Measurements from ENCODE around the gene TPSD1.
"Not testable (repeated sequence)": the region's sequence is repeated elsewhere in the genome, so short reads cannot be mapped to it uniquely, and the experiment has no call there.

The TPSD1 gene

GRCh38 chr16:1255276-1256122, at the start of gene TPSD1:
TPSD1 (plus strand) TSS chr16:1256069; CDS start chr16:1256281, 212 bp downstream.
- not testable (repeated sequence) for TF ChIP-seq CTCF (IDR thresholded peaks at IDR 0.05)

GRCh38 chr16:1206326-1206725, 49.5 kb upstream of the TPSD1 start:
- no peak for TF ChIP-seq CTCF (IDR thresholded peaks at IDR 0.05)

- no peak for TF ChIP-seq CTCF (IDR thresholded peaks at IDR 0.05)
Measured at GRCh38 chr16:1206786-1207185, 49.1 kb upstream of the TPSD1 start.

GRCh38 chr16:1208239-1208830, 47.5 kb upstream of the TPSD1 start:
- TF ChIP-seq CTCF (IDR thresholded peaks at IDR 0.05): no peak

GRCh38 chr16:1209081-1209480, 46.8 kb upstream of the TPSD1 start:
- no peak for TF ChIP-seq CTCF (IDR thresholded peaks at IDR 0.05)

DNA sequence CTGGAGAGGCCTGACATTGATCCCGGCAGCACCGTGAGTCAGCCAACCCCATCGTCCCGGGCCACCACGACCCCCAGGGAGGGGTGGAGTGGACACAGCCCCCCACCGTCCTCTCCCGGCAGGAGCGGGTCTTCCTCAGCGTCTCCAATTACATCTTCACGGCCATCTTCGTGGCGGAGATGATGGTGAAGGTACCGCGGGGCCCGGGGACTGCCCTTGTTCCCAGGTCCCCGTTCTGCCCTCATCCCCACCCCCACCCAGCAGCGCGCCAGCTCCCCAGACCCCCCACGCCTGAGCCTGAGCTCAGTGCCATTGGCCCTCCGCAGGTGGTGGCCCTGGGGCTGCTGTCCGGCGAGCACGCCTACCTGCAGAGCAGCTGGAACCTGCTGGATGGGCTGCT, 45.4 kb upstream of the TPSD1 start:
- TF ChIP-seq CTCF (IDR thresholded peaks at IDR 0.05): no peak

DNA sequence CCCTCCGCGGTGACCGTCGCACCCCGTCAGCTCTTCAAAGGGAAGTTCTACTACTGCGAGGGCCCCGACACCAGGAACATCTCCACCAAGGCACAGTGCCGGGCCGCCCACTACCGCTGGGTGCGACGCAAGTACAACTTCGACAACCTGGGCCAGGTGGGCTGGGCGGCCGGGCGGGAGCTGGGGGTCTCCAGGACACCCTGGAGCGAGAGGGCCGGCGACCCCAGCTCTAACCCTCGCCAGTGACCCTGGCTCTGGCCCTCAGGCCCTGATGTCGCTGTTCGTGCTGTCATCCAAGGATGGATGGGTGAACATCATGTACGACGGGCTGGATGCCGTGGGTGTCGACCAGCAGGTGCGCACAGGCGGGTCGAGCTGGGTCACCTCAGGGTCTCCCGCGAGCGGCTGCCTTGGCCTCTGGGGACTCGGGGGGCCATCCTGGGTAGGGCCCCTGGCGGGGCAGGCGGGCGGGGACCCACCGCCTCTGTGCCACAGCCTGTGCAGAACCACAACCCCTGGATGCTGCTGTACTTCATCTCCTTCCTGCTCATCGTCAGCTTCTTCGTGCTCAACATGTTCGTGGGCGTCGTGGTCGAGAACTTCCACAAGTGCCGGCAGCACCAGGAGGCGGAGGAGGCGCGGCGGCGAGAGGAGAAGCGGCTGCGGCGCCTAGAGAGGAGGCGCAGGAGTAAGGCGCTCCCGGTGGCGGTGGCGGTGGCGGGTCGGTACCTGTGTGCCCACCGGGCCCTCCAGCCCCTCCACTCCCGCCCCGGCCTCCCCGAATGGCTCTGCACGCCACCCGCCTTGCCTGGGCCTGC, 44.2 kb upstream of the TPSD1 start:
- no peak for TF ChIP-seq CTCF (IDR thresholded peaks at IDR 0.05)
